Peyer's patch (tissue), 4 donors: Measurements from ENCODE around the gene CTSC. TPM values are rescaled to one million over a fixed set of nuclear protein-coding genes. Genes with fewer than 3 reads are reported as not detected.

Source experiments
- DNase-seq, 3 donors: peaks; one replicate each; pipeline ENCODE4 v3.0.0-alpha.2; 2017 to 2019
- H3K27ac ChIP-seq, 4 donors: fragments of 200-600 bp; sonication (generic); one replicate each; pipeline ENCODE4 v1.5.1; 2016 to 2019
- H3K27me3 ChIP-seq, 2 donors: fragments of 200-600 bp; sonication (generic); one replicate each; pipeline ENCODE4 v1.5.1; 2019
- H3K36me3 ChIP-seq, 3 donors: fragments of 200-600 bp; sonication (generic); one replicate each; pipeline ENCODE4 v1.5.1; 2016 to 2019
- H3K4me1 ChIP-seq, 4 donors: fragments of 200-600 bp; sonication (generic); one replicate each; pipeline ENCODE4 v1.5.1; 2016 to 2019
- H3K4me3 ChIP-seq, 4 donors: fragments of 200-600 bp; sonication (generic); 1 replicate in 3 of 4; 2 replicates in 1 of 4; pipeline ENCODE4 v1.5.1; 2016 to 2019; ENCODE audit warnings: mild to moderate bottlenecking in 1 of 4
- H3K9me3 ChIP-seq, 4 donors: fragments of 200-600 bp; sonication (generic); one replicate each; pipeline ENCODE4 v1.5.1; 2016 to 2019; ENCODE audit warnings: mild to moderate bottlenecking in 1 of 4
- CTCF ChIP-seq, 6 experiments: fragments of 450-650 bp in 4 of 6; fragments of 200-600 bp in 2 of 6; sonication (generic) in 1 of 6; IDR thresholded peaks; one replicate each; pipeline ENCODE4 v1.5.1; 2017 to 2019; ENCODE audit warnings: antibody characterized with exemption in 6 of 6, mild to moderate bottlenecking in 3 of 6, moderate library complexity in 1 of 6
- POLR2A ChIP-seq, 2 donors: fragments of 450-650 bp; IDR thresholded peaks; one replicate each; pipeline ENCODE4 v1.5.1; 2017; ENCODE audit warnings: antibody characterized with exemption in 2 of 2, mild to moderate bottlenecking in 2 of 2, moderate library complexity in 2 of 2
- total RNA-seq, 4 donors: library from RNA; depleted of rRNA; stranded (reverse); fragments of >200 nt; gene quantifications; one replicate each; pipeline ENCODE4 v1.1.0, GENCODE V29; 2016

CTSC gene
- total RNA-seq, 4 donors from 2014 or later, result 38.5 to 66.8 (median 43.0) TPM

- H3K27ac ChIP-seq, result no peak overlapping the region
- H3K4me3 ChIP-seq, result no peak overlapping the region
- no peaks in the 10 kb centered on the region for H3K36me3 ChIP-seq
- TF ChIP-seq POLR2A (IDR thresholded peaks at IDR 0.05), result no peak
- no peak for TF ChIP-seq CTCF (IDR thresholded peaks at IDR 0.05)
- no peaks in the 10 kb centered on the region for H3K27me3 ChIP-seq
- DNase-seq, result no peak
- no peaks in the 10 kb centered on the region for H3K4me1 ChIP-seq
- H3K9me3 ChIP-seq, result no peaks in the 10 kb centered on the region
Measured at GRCh38 chr11:88352139-88352538, 14.6 kb upstream of the CTSC start.

- no peak for DNase-seq
- no peaks in the 10 kb centered on the region for H3K4me1 ChIP-seq
- no peaks in the 10 kb centered on the region for H3K9me3 ChIP-seq
- no peak overlapping the region for H3K27ac ChIP-seq
- no peaks in the 10 kb centered on the region for H3K27me3 ChIP-seq
- TF ChIP-seq CTCF (IDR thresholded peaks at IDR 0.05) (no peak), POLR2A (IDR thresholded peaks at IDR 0.05) (no peak)
- no peaks in the 10 kb centered on the region for H3K36me3 ChIP-seq
- no peak overlapping the region for H3K4me3 ChIP-seq
Measured at GRCh38 chr11:88348870-88349269, 11.3 kb upstream of the CTSC start.

GRCh38 chr11:88345949-88346348 is 8.4 kb upstream of the CTSC start:
- DNase-seq, result no peak
- H3K9me3 ChIP-seq, result no peaks in the 10 kb centered on the region
- no peaks in the 10 kb centered on the region for H3K4me1 ChIP-seq
- TF ChIP-seq CTCF (IDR thresholded peaks at IDR 0.05), result no peak
- no peak for TF ChIP-seq POLR2A (IDR thresholded peaks at IDR 0.05)
- H3K4me3 ChIP-seq, result no peak overlapping the region
- H3K36me3 ChIP-seq, result no peaks in the 10 kb centered on the region
- no peak overlapping the region for H3K27ac ChIP-seq
- H3K27me3 ChIP-seq, result no peaks in the 10 kb centered on the region

- Histone ChIP-seq H3K4me3 (no peak overlapping the region), H3K9me3 (no peaks in the 10 kb centered on the region), H3K4me1 (no peaks in the 10 kb centered on the region), H3K36me3 (no peaks in the 10 kb centered on the region), H3K27me3 (no peaks in the 10 kb centered on the region), H3K27ac (no peak overlapping the region)
- TF ChIP-seq POLR2A (IDR thresholded peaks at IDR 0.05) (no peak), CTCF (IDR thresholded peaks at IDR 0.05) (no peak)
- no peak for DNase-seq
Measured at GRCh38 chr11:88345408-88345807, 7.9 kb upstream of the CTSC start.

- no peaks in the 10 kb centered on the region for H3K27me3 ChIP-seq
- DNase-seq, result no peak
- TF ChIP-seq CTCF (IDR thresholded peaks at IDR 0.05) (no peak), POLR2A (IDR thresholded peaks at IDR 0.05) (no peak)
- H3K27ac ChIP-seq, result no peak overlapping the region
- H3K4me1 ChIP-seq, result no peaks in the 10 kb centered on the region
- no peaks in the 10 kb centered on the region for H3K36me3 ChIP-seq
- H3K9me3 ChIP-seq, result no peaks in the 10 kb centered on the region
- H3K4me3 ChIP-seq, result no peak overlapping the region
Measured at GRCh38 chr11:88344869-88345268, 7.3 kb upstream of the CTSC start.
